NOMO-1 treated with DMSO at 0.1 percent for 48 hours (cell line): ENCODE data around the gene KRT13.
A peak's percentile ranks its signal among the peaks of the same experiment; 100 is the strongest.

Source experiments
- DNase-seq: peaks from one replicate; lab custom pipeline; 2025; ENCODE audit not compliant: unreplicated experiment; lab: John Stamatoyannopoulos, UW

Gene KRT13

GRCh38 chr17:41520821-41521521, 15.6 kb upstream of the KRT13 start:
- no peak for DNase-seq

- no peak for DNase-seq
These were observed 14.3 kb upstream of the KRT13 start for GRCh38 chr17:41519501-41520224.

GRCh38 chr17:41518789-41519449, 13.5 kb upstream of the KRT13 start, which contains the start of gene KRT15:
TSS of gene KRT15 (minus strand) at chr17:41518890. CDS start at chr17:41518827, 63 bp downstream.
- DNase-seq: no peak

GRCh38 chr17:41518031-41518430, 12.6 kb upstream of the KRT13 start:
- DNase-seq: no peak

- no peak for DNase-seq
These were observed 11.4 kb upstream of the KRT13 start for GRCh38 chr17:41516830-41517283.

GRCh38 chr17:41516147-41516829, 10.9 kb upstream of the KRT13 start:
- DNase-seq: no peak

- no peak for DNase-seq
These were observed 7.7 kb upstream of the KRT13 start for GRCh38 chr17:41513168-41513547.

- peak; percentile 24 for DNase-seq
These were observed 7.2 kb upstream of the KRT13 start for GRCh38 chr17:41512546-41513167.

GRCh38 chr17:41511716-41512115, 6.3 kb upstream of the KRT13 start:
- no peak for DNase-seq

- no peak for DNase-seq
These were observed 5.7 kb upstream of the KRT13 start for GRCh38 chr17:41511116-41511515.

GRCh38 chr17:41510251-41511065, 5.0 kb upstream of the KRT13 start:
- no peak for DNase-seq

GRCh38 chr17:41507315-41507880, 2.0 kb upstream of the KRT13 start:
- no peak for DNase-seq

GRCh38 chr17:41505809-41506767, 676 bp upstream of the KRT13 start:
- peak; percentile 75 for DNase-seq

- DNase-seq: no peak
These were observed 1.0 kb downstream of the KRT13 start for GRCh38 chr17:41504246-41504977.

GRCh38 chr17:41503202-41503601, 2.2 kb downstream of the KRT13 start:
- no peak for DNase-seq

- peak; percentile 28 for DNase-seq
These were observed 5.1 kb downstream of the KRT13 start for GRCh38 chr17:41500131-41500911.

- no peak for DNase-seq
These were observed 5.7 kb downstream of the KRT13 start for GRCh38 chr17:41499714-41500113.
